Psoas muscle (tissue), 8 donors: ENCODE data around the gene CUBN. TPM values are rescaled to one million over a fixed set of nuclear protein-coding genes. Genes with fewer than 3 reads are reported as not detected.

ENCODE experiments used
- ATAC-seq, 4 donors: fragments of 200-7000 bp; cut with Tn5 transposase; one replicate each; pipeline ENCODE4 v1.9.1; 2020; ENCODE audit warnings: moderate library complexity in 3 of 4, mild to moderate bottlenecking in 2 of 4
- DNase-seq, 2 donors: peaks; one replicate each; pipeline ENCODE4 v3.0.0-alpha.2; 2020
- H3K27ac ChIP-seq: fragments of 200-600 bp; one replicate; pipeline ENCODE4 v1.8.0; 2022
- H3K27me3 ChIP-seq, 3 donors: fragments of 200-600 bp in 1 of 3; one replicate each; pipeline versions ENCODE4 v1.6.1 to v1.8.0; 2013 to 2022; ENCODE audit warnings: low read length in 2 of 3, mild to moderate bottlenecking in 2 of 3, moderate library complexity in 1 of 3; ENCODE audit not compliant: insufficient read depth in 3 of 3
- H3K36me3 ChIP-seq, 2 donors: fragments of 200-600 bp in 1 of 2; one replicate each; pipeline versions ENCODE4 v1.6.1 to v1.8.0; 2013 to 2022; ENCODE audit warnings: low read depth in 1 of 2, mild to moderate bottlenecking in 1 of 2, moderate library complexity in 1 of 2; ENCODE audit not compliant: insufficient read depth in 1 of 2
- H3K4me1 ChIP-seq: fragments of 200-600 bp; one replicate; pipeline ENCODE4 v1.8.0; 2022
- H3K4me3 ChIP-seq: fragments of 200-600 bp; one replicate; pipeline ENCODE4 v1.8.0; 2022; ENCODE audit warnings: mild to moderate bottlenecking
- H3K9me3 ChIP-seq: fragments of 200-600 bp; one replicate; pipeline ENCODE4 v1.8.0; 2022
- WGBS, 3 donors: extraction: QIAGEN DNeasy Blood & Tissue Kit; methylation state at CpG; one replicate each; pipeline versions ENCODE4 v1.1.6 to v1.1.7; 2013; 5-methylcytosine and 5-hydroxymethylcytosine counted together
- intact Hi-C, 2 donors: fragments of 100-400 bp; cut with DNase I; formaldehyde crosslinking; loops; one replicate each; pipeline versions ENCODE4 v1.11.0 to v1.14.2; 2022
- polyA plus RNA-seq, 3 donors: library from polyadenylated mRNA; stranded (reverse); fragments of 200-250 nt; gene quantifications; one replicate each; pipeline ENCODE4 v1.2.3, GENCODE V29; 2013
- total RNA-seq, 4 donors: library from RNA; stranded (reverse); fragmentation: NEBNext Ultra II Directional in 2 of 4; extraction: Animal tissue kit (Norgen Biotek cat#: 25700) in 2 of 4; gene quantifications; one replicate each; pipeline versions ENCODE4 v1.2.1 to v1.2.4, GENCODE V29; 2021 to 2023
- TF ChIP-seq, protein P1 (sequence below): fragments of 200-600 bp; IDR thresholded peaks from one replicate; pipeline ENCODE4 v1.8.0; 2022; ENCODE audit warnings: antibody characterized with exemption
- donor health status: healthy with polysubstance abuse.
- donor health status: DM: no; HTN: no; CAD: no; lungs with moderate emphysema.
- donor health status: Bipolar disorder and iron deficiency.
- donor health status: healthy.
- donor health status: DM: yes; HTN: yes; CAD: no.
- donor health status: DM: no; HTN: no; CAD: no.
- donor health status: DM: no; HTN: no; CAD: no.
- donor health status: DM: yes; HTN: yes; CAD: no.

Gene CUBN
- total and polyA plus RNA-seq, 7 donors: 0.07 to 1.1 (median 0.22) TPM

DNA sequence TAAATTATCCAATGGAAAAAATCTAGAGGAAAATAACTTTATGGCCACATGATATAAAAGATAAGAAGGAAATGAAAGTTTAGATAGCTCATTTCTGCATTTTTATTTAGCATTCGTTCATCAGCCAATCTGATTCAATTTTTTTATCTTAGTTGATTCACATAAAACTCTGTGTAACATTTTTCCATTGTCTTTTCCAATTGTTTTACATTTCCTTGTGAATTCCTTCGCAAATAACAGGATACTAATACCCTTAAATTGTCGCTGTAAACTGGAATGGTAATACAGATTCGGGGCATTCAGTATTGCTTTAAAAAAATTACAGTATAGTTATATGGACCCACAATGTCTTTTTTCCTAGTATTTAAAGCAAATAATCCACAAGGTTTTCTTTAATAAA lies 136.4 kb downstream of the CUBN start:
- intact Hi-C loops: no loop called here
- Histone ChIP-seq H3K36me3 (no peaks in the 10 kb centered on the region), H3K4me1 (peaks cover 3% of the 10 kb centered on the region), H3K27me3 (no peaks in the 10 kb centered on the region), H3K9me3 (no peaks in the 10 kb centered on the region), H3K4me3 (peak overlapping the region; percentile 15), H3K27ac (no peak overlapping the region)
- no peak for DNase-seq
- no peak for ATAC-seq
- whole genome bisulfite sequencing, 3 donors: 54 to 72% (median 63%) methylated on average over 4 of the region's 4 CpGs
- TF ChIP-seq, protein P1, sequence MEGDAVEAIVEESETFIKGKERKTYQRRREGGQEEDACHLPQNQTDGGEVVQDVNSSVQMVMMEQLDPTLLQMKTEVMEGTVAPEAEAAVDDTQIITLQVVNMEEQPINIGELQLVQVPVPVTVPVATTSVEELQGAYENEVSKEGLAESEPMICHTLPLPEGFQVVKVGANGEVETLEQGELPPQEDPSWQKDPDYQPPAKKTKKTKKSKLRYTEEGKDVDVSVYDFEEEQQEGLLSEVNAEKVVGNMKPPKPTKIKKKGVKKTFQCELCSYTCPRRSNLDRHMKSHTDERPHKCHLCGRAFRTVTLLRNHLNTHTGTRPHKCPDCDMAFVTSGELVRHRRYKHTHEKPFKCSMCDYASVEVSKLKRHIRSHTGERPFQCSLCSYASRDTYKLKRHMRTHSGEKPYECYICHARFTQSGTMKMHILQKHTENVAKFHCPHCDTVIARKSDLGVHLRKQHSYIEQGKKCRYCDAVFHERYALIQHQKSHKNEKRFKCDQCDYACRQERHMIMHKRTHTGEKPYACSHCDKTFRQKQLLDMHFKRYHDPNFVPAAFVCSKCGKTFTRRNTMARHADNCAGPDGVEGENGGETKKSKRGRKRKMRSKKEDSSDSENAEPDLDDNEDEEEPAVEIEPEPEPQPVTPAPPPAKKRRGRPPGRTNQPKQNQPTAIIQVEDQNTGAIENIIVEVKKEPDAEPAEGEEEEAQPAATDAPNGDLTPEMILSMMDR: no peak

DNA sequence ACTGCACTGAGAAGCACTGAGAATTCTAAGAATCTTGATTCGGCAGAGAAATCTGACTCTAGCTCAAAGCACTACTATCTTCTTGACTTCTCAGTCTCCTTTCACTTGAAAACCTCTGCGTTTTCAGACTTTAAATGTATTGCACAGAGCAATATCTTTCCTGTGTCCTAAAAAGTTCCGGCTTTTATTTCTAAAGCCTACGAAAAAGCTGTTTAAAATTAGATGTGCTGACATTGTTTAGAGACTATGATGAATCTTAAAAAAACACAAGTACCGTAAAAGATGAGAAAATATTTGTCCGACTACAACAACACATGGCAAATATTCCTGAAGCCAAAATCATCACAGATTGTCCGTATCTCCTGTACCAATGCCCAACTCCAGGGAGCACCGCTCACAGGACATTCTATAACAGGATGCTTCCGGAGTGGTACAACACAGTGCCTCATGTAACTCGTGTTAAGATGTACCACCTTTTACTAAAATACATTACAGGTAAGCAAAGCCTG lies 136.9 kb downstream of the CUBN start:
- WGBS, 3 donors: 6 to 8% (median 8%) methylated on average over 10 of the region's 10 CpGs
- Histone ChIP-seq H3K27me3 (no peaks in the 10 kb centered on the region), H3K27ac (no peak overlapping the region), H3K9me3 (no peaks in the 10 kb centered on the region), H3K36me3 (no peaks in the 10 kb centered on the region), H3K4me1 (peaks cover 3% of the 10 kb centered on the region), H3K4me3 (peak overlapping the region; percentile 15)
- DNase-seq (no peak), ATAC-seq (no peak)
- TF ChIP-seq, protein P1: no peak
- intact Hi-C loops: no loop called here

DNA sequence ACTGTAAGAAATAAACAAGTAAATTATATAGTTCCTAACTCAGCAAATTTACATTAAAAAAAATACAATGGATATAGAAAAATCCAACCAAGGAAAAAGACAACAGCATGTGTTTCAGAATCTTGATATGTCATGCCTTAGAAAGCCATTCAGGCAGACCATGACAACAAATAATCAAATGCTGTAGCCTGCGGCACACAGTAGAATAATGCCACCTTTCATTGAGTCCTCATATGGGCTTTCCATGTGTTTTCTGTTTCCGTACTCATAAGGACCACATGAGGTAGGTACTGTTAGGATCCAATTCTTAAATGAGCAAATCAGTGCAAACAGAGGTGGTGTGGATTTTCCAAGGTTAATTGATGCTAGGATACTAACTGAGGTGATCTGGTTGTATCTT lies 138.6 kb downstream of the CUBN start:
- no peaks in the 10 kb centered on the region for H3K9me3 ChIP-seq
- no peak overlapping the region for H3K4me3 ChIP-seq
- TF ChIP-seq, protein P1: no peak
- intact Hi-C loops: no loop called here
- no peak overlapping the region for H3K27ac ChIP-seq
- 64 to 89% (median 73%) methylated on average over 2 of the region's 2 CpGs for WGBS, 3 donors
- no peak for ATAC-seq
- H3K27me3 ChIP-seq: no peaks in the 10 kb centered on the region
- no peak for DNase-seq
- H3K4me1 ChIP-seq: peaks cover 3% of the 10 kb centered on the region
- no peaks in the 10 kb centered on the region for H3K36me3 ChIP-seq

GRCh38 chr10:16989826-16990293 lies 139.8 kb downstream of the CUBN start:
- no peaks in the 10 kb centered on the region for H3K4me1 ChIP-seq
- no peak for DNase-seq
- no peak for ATAC-seq
- H3K27ac ChIP-seq: no peak overlapping the region
- no peaks in the 10 kb centered on the region for H3K27me3 ChIP-seq
- H3K9me3 ChIP-seq: no peaks in the 10 kb centered on the region
- TF ChIP-seq, protein P1: no peak
- H3K36me3 ChIP-seq: no peaks in the 10 kb centered on the region
- intact Hi-C loops: no loop called here
- H3K4me3 ChIP-seq: no peak overlapping the region
- 64 to 72% (median 69%) methylated on average over 8 of the region's 8 CpGs for WGBS, 3 donors

- H3K4me1 ChIP-seq: no peaks in the 10 kb centered on the region
- ATAC-seq (no peak), DNase-seq (no peak)
- TF ChIP-seq, protein P1: no peak
- no peak overlapping the region for H3K27ac ChIP-seq
- no peaks in the 10 kb centered on the region for H3K9me3 ChIP-seq
- no peak overlapping the region for H3K4me3 ChIP-seq
- H3K36me3 ChIP-seq: no peaks in the 10 kb centered on the region
- H3K27me3 ChIP-seq: no peaks in the 10 kb centered on the region
- 85 to 99% (median 93%) methylated on average over 2 of the region's 2 CpGs for WGBS, 3 donors
- intact Hi-C loops: no loop called here
Observed at GRCh38 chr10:16988900-16989299, 140.7 kb downstream of the CUBN start.
